ENCODE measurements around the gene POLD4.
A peak's percentile ranks its signal among the peaks of the same experiment; 100 is the strongest.

Gene POLD4

DNA sequence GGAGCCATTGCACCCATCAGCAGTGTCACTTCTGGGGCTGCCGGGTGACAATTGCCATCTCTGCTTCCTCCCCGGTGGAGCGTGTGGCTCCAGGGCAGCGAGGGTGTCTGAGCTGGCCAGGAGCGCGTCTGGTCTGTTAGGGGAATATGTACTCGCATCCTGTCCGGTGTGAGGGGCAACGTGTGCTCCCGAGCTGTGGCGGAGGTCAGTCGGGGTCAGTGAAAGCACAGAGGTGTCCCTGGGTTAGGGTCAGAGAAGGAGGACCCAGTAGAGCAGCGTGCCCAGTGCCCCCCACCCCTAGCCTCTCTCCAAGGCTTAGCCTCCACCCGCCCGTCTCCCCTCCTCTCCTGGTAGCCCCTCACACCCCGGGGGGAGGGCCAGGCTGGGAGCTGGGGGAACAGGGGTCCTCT lies 18.6 kb upstream of the POLD4 start:
- DNase-seq = no peak

DNA sequence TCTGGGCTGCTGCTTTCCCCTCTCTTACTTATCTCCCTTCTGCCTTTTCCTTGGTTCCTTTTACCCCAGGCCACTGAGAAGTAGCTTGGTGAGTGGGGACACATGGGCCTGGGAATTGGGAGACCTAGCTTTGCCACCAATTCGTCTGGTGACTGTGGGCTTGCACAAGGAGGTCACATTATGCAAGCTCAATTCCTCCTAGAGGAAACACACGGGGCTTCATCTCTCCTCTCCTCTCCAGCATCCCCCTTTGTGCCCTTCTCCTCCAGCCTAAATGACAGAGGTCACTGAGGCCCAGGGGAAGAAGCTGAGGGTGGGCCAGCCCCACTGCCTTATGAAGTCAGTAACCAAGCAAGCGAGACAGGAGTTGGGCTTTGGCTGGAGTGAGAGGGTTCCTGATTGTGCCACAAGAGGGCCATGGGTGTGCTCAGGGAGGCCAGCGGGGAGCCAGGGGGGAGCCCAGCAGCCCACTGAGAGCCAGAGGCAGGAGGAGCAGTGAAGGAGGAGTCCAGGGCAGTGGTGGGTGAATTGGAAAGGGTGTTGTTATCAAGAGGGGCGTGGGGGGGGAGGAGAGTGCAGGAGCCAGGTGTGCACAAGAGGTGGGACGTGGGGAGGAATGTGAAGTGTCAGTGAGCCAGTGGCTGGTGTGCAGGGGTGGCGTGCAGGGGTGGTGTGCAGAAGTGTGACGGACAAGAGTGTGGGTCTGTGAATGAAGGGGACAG lies 18.0 kb upstream of the POLD4 start:
- DNase-seq = no peak

DNA sequence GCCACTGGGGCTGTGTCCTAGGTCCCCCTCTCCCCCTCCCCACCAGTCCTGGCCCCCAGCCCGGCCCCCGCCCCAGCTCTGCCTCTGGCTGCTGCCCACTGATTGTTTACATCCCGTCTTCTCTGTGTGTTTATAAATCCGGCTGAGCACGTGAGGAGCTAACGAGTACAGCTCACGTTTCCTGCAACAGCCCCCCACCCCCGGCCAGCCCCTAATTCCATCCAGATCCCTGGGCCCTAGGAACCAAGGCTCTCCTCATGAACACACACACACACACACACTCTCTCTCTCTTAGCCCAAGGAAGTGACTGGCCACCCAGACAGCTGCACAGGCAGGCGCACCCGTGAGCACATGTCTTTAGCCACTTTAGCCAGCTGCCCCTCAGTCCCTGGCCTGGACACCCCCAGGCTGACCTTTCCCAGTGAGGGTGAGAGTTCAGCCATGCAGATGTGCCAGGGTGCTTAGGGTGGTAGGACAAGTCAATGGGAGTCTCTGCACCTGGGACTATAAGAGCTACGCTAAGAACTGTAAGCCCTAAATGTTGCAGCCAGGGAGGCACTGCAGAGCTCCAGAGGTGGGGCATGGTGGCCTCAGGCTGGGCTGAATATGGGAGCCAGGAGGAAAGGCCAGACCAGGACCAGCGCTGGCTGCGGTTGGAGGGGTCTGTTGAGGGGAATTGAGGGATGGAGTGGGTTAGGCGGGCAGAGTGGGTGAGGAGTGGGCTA lies 17.2 kb upstream of the POLD4 start:
- DNase-seq = no peak

DNA sequence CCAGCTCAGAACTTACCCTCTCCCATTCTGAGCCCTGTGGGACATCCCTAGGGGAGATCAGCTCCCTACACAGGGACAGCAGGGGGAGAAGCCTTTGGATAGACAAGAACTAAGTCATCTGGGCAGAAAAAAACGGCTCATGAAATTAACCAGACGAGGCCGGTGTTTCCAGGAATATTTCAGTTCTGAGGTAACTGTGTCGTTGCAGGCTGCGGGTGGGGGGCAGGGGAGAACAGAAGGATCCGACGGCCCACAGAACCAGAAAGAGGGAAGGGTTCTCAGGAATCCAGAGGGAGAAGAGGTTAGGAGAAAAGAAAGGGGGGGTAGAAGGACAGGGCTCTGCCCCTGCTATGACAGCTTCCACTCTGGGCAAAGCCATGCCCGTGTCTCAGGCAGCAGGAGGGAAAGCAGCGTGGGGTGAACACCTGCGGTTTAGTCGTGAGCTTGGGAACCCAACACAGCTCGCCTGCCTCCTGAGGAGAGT lies 16.5 kb upstream of the POLD4 start:
- no peak for DNase-seq

DNA sequence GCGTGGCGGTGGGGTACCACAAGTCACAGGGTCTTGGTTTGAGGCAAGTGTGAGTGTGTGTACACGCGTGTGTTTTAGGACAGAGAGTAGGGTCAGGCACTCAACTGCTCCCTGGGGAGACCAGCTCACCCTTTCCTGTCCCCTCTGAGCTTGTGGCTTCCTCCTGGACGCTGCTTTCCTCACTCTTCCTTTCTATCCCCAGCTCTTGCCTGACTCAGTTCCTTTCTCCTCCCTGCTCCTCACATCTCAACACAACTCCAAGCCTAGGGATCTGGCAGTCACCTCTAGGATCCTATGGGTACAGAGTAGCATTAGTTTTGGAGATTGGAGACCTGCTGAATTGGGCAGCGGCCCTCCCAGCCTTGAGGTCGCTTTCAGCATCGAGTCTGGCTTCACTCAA lies 15.9 kb upstream of the POLD4 start:
- DNase-seq = no peak

DNA sequence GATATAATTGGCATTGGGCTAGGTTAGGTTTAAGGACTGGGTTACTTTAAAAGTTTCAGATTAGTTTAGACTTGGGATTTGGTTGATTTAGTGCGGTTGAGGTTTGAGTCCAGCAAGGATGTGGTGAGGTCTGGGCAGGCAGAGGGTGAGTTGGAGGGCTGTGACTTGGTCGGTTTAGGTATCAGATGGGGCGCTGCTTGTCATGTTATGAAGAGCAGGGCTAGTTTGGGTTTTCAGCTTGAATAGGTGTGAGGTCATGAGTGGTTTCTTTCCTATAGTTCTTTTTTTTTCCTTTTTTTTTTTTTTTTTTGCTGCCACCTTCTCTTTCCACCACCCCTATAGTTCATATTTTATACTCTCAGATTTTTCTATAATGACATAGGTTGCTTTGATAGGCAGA lies 15.3 kb upstream of the POLD4 start:
- DNase-seq = no peak

DNA sequence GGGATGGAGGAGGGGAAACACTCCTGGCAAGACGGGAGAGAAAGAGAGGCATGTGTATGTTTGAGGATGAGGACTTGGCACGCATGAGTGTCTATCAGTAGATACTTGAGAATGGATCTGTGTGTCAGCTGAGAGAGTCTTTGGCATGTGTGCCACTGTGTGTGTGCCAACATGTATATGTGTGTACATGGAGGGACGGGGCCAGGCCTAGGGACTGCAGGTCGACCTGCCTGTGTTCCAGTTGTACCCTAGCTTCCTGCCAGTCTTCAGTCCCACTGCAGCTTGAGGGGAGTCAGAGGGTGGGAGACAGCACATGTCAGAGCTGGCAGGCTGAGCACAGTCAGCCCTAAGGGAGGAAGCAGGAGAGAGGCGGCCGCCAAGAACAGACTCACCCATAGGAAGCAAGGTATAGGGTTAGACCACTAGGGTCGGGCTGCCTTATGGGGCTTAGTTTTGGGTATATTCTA lies 14.4 kb upstream of the POLD4 start:
- DNase-seq = no peak

DNA sequence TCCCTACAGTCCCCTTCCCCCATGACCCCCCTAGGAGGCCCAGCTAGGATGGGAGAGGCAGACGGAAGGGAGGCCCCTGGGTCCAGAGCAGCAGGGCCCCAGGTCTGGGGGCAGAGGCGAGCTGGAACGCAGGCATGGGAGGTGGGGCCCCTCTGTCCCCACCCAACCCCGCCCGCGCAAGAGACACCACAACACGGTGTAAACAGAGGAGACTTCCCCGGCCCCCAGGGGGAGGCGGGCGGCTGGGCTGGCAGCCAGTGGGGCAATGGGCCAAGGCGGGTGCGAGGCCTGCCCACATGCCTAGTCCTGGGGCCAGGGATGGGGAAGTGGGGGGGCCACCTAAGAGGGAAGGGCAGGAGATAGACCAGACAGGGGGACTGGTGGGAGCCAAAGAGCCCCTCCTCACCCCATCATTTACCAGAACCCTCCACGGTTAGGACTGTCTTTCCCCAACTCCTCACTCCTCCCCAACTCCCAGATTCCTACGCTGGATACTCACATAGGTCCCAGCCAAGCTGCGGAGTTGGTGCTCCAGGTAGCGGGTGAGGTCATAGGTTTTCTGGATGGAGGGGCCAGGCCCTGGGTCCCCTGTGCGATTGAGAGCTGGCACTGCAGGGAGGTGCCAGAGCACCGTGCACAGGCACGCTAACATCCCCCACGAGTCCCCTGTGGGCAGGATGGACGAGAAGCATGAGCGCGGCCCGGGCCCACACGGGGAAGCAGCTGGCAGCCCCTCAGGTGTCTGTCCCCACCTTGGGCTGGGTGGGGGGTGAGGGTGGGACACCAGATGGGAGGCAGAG lies 13.8 kb upstream of the POLD4 start:
- DNase-seq = no peak

DNA sequence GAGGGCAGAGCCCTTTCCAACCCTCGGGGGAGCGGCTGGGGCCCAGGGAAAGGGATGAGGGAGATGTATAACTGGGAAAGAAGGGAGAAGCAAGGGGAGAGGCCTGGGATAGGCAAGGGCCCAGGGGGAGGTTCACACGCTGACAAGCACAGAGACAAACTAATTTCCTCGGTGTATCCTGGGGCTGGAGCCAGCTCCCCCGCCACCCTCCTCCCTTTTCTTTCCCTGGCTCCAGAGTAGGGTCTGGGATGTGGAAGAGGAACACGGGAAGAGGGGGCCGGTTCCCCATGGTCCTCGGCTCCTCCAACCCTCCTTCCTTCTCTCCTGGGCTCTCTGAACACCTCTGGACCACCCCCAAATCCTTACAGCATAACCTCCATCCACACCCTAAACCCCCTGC lies 13.2 kb upstream of the POLD4 start:
- DNase-seq = no peak

DNA sequence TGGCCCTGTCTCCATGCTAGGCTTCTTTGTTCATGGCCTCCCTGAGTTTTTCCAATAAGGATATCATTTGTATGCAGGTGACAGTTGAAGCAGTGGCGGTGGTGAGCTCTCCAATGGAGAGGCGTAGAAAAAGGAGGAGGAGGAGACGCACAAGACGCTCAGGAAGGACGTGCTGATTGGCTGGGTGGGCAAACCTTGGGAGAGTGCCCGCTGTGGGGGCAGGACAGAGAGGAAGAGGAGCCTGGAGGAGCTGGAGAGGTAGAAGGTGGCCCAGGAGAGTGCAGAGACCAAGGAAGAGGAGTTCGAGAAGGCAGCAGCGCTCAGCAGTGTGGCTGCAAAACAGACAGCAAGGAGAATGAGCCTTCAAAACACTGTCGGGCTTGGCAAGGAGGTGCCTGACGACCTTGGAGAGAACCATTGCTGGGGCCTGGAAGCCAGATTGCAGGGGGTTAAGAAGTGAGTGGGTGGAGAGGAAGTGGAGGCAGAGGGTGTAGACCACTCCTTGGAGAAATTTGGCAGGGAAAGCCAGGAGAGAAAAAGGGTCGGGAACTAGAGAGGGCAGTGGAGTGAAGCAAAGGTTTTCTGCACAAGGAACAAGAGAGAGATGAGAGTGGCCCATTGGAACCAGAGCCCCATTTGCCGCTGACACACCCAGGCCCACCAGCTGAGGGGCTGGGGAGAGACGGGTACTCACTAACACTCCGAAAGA lies 12.5 kb upstream of the POLD4 start:
- DNase-seq = no peak

DNA sequence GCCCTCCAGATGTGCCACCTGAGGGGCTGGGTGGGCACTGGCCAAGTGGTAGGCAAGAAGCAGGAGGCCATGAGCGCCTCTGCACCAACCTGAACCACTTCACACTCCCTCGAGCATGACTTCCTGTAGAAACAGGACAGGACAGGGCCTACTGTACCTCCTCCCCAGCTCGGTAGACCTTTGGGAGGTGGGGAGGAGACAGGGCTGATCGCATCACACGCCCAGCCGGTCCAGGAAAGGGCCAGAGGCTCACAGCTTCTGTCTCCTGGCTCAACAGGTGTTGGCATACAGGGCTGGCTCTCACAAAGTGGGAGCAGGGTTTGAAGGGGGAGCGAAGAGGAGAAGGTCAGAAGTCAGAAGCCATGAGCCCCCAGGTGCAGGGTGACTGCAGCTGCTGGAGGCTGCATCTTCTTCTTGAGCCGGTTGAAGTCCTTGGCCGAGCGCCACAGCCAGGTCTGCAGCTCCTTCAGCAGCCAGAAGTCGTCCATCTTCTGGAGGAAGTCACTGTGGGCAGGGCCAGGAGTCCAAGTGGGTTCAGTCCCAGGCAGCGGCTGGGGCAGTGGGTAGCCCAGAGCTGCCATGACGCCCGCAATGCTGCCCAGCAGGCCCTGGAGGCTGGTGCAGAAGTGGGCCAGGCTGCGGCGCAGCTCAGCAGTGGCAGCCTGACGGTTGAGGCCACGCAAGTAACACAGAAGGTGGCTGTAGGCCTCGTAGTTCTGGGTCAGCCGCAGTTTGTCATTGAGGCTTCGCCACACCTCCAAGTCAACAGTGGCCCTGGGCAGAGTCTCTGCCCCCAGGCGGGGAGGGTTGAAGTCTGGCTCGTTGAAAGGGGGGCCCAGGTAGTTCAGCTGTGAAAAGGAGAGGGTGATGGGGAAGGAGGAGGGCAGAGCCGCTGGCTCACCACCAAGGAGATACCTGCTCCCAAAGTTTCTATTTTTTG lies 11.7 kb upstream of the POLD4 start:
- DNase-seq = no peak

DNA sequence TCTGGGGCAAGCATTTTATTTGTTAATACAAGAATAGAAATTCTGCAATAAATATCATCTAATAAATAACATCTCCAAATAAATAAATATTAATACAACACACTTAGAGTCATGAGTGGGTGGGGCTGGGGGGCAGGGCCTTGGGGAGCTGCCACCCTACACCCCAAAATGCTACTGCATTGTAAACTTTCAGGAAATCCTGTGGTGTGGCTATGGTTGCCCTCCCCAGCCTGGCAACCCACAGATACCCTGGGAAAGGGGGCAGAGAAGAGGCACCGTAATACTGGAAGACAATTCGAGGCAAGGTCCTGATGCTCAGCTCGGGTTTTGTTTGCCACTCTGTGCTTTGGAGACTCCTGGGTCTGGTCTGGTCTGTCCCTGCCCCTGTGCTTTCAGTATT lies 10.8 kb upstream of the POLD4 start:
- DNase-seq = no peak

DNA sequence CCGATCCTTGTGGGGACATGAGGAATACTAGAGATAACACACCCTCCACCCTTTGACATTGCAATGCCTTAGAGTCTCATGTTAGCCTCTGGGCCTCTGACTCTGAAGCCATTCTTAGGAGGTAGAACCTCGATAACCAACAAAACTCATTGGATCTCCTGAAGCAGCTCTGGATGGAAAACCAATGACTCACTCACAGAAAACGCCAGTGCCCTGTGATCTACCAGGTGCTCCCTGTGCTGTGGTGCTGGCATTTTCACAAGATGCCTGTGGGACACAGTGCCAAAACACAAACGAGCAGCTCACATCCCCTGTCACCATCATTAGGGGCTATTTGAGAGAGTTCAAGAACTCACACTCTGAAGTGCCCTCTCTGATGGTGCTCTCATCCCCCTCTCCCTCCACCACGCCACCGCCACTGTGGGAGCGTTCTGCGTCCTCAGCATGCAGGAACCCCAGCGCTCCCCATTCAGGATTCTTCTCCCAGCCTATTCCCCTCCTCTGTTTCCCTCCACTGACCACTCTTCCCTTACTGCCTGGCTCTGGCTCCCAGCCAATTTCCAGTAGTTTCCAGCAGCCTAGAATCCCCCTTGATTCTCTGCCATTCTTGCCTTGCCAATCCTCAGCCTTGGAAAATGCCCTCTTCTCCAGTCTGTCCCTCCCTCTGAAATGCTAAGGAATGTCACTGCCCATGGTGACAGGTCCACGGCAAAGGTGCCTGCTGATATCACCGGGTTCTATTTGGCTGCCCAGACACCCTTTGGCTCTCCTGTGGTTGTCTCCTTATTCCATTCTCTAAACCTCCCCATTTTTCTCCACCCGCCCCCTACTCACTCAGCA lies 4.7 kb upstream of the POLD4 start:
- DNase-seq = no peak

DNA sequence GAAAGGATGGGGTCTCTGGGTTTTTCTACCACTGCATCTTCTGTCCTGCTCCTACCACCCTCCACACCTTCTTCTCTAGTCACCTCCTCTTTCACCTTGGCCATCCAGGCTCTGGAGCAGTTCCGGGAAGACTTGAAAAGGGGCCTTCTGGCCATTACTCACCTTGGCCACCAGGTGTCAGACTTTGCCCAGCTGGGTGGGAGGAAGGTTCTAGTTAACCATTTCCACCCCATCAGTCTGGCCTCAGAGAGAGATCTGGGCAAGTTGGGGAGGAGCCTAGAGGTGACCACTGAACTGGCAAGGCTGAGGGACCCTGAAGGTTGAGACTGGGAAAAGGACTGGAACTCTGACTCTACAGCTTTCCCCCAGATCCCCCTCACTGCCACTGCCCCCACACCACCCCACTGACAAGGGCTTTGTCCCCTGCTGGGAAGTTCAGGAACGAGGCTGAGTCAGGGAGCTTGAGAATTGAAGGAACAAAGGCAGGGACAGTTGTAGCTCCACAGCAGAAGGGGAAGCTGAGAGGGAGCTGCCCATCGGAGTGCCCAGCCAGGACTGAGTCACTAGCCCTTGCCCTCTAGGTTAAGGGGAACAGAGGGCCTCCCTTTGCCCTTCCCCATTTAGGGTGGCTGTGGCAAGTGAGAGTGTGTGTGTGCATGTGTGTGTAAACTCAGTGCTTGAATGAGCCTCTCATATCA lies 3.7 kb upstream of the POLD4 start:
- peak in 25 of 56 donors; percentile 8 to 63 (median 32) for DNase-seq

DNA sequence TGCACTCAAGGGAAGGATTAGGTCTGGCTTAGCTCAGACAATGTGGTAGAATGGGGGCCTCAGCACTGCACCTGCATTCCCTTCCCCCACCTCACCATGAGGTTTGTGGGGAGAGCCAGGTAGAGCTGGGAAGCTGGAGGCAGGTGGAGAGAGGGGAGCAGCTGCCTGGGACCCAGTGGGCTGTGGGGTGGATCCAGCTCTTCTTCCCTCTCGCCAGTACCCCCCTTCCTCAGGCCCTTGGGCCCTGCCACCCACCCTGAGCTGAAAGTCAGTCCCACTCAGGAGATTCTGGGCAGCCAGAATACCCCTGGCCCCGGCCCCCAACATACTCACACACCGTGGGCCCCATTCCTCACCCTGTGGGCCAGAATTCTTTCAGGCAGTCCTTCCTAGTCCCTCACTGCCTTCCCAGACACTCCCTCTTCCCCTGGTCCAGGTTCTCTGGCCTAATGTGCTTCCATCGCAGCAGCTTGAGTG lies 3.1 kb upstream of the POLD4 start:
- no peak for DNase-seq

DNA sequence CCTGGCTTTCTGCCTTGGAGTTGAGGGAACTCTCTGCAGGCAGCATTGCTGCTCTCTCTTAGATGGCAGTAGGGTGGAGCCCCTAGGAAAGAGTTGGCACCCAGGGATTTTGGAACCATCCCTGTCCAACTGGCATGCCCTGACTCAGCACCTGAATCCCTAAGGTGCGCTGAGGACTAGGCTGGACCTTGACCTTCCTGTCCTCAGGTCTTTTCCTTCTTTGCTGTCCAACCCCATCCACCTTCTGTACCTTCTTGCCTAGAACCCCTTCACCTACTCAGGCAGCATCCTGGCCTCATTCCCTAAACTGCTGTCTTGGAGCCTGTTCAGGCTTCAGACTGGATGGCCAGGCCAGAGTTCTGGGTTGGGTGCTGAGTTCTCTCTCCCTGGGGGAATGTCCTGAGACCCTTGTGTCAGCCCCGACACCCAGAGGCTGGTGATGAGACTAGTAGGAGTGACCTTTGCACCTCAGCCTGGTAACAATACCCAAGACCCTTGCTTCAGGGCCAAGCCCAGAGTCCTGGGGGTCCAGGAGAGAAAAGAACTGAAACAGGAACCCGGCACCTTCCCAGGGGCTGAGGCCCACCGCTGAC lies 2.5 kb upstream of the POLD4 start:
- no peak for DNase-seq

DNA sequence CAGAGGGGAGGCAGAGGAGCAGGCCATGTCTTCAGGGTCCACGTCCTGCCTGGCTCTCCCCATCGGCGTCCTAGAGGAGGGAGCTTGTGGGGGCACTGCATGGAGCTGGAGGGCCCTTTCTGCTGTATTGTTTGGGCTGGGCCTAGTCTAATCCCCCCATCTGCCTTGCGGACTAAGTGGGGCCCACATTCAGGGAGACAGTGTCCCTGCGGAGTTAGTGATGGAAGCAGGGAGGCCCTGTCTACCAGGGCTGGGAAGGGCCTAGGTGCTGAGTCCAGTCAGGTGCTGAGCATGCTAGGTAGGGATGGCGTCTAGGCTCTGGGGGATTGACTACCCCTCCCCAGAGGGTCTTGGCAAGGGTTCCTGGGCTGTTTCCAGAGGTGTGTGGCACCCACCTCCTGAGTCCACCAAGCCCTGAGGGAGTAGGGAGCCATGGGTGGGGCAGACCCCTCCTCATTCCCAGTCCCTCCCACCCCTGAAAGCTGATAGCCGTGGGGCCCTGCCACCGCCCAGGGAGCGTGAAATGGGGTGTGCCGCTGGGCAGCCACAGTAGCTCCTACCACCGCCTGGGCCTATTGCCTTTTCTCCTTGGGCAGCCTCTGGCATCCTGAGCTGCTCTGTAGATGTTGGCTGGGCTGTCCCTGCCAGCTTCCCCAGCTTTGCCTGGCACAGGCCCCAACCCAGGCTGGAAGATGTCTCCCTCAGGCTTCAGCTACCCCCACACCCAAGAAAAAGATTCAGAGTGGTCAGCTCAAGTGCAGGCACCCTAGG lies 1.9 kb upstream of the POLD4 start:
- DNase-seq = no peak

Measured in amygdala (tissue), 56 donors.